HepG2 (cell line): ENCODE measurements around the gene PLXNB2.

Experiments used
- ATF4 ChIP-seq, 2 experiments: fragments of 450-650 bp in 1 of 2; sonication (generic) in 1 of 2; formaldehyde crosslinking; IDR thresholded peaks; 2 replicates each; pipeline versions ENCODE4 v1.5.0 to v1.8.0; 2020 to 2022; ENCODE audit warnings: mild to moderate bottlenecking in 1 of 2, missing genetic modification reagents in 1 of 2
- CHD4 ChIP-seq: fragments of 200-600 bp; sonication (generic); IDR thresholded peaks from 2 replicates; pipeline ENCODE4 v1.7.0; 2017; ENCODE audit warnings: mild to moderate bottlenecking, low read length, borderline replicate concordance
- CREB1 ChIP-seq, 2 experiments: fragments of 450-650 bp in 1 of 2; IDR thresholded peaks; 2 replicates each; pipeline ENCODE4 v1.6.1; 2016 to 2017; ENCODE audit warnings: control low read depth in 1 of 2, mild to moderate bottlenecking in 1 of 2, missing compliant biosample characterization in 1 of 2, missing genetic modification characterization in 1 of 2
- CTCF ChIP-seq: sonication (generic); formaldehyde crosslinking; IDR thresholded peaks from 2 replicates; pipeline ENCODE4 v1.5.0; 2020; ENCODE audit warnings: mild to moderate bottlenecking, missing genetic modification reagents, moderate library complexity
- EZH2 ChIP-seq: conservative IDR thresholded peaks from 2 replicates; pipeline ENCODE4 v1.6.1; 2012; ENCODE audit warnings: mild to moderate bottlenecking, low read depth, low read length, moderate library complexity
- USF2 ChIP-seq, 2 experiments: sonication (generic) in 1 of 2; formaldehyde crosslinking in 1 of 2; IDR thresholded peaks; 2 replicates each; pipeline versions ENCODE4 v1.5.1 to v1.6.1; 2011 to 2020; ENCODE audit warnings: borderline replicate concordance in 1 of 2, low read depth in 1 of 2, low read length in 1 of 2, mild to moderate bottlenecking in 1 of 2, missing genetic modification reagents in 1 of 2, moderate library complexity in 1 of 2
- ZBTB39 ChIP-seq: sonication (generic); formaldehyde crosslinking; IDR thresholded peaks from 2 replicates; pipeline ENCODE4 v1.5.0; 2020; ENCODE audit warnings: missing genetic modification reagents

GRCh38 chr22:50317674-50318073 is 10.2 kb upstream of the PLXNB2 start:
- TF ChIP-seq CREB1 (IDR thresholded peaks at IDR 0.05) (no peak), CREB1 (CRISPR knock-in tag; IDR thresholded peaks at IDR 0.05) (no peak), CHD4 (no peak), CTCF (CRISPR knock-in tag) (no peak), EZH2 (no peak), ZBTB39 (no peak), ATF4 (CRISPR knock-in tag; IDR thresholded peaks at IDR 0.05) (no peak), USF2 (IDR thresholded peaks at IDR 0.05; ENCODE audit: low read depth, low read length) (no peak), USF2 (CRISPR knock-in tag; IDR thresholded peaks at IDR 0.05; ENCODE audit: borderline replicate concordance) (no peak)
